ENCODE measurements around the gene AP1S3.

Gene AP1S3

GRCh38 chr2:223724861-223725260, 112.5 kb downstream of the AP1S3 start:
- DNase-seq (ENCODE audit: low read depth in 2 of 2) = no peak

DNA sequence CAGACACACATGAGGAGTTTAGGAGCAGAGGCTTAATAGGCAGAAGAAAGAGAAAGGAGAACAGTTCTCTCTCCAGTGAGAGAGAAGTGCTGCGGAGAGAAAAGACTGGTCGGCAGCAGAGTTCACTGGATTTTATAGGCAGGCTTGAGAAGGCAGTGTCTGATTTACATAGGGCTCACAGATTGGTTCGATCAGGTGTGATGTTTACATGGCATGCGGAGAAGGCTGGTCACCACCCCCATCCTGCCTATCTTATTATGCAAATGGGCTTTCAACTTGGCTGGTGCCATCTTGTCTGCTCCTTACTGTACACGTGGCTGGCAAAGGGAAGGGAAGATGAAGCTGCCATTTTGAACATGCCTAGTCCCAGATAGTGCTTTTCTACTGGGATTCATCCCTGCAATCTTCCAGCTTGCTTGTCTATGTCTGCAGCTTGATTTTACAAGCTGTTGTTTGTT, 113.4 kb downstream of the AP1S3 start:
- DNase-seq (ENCODE audit: low read depth in 2 of 2) = no peak

- no peak for DNase-seq (ENCODE audit: low read depth in 2 of 2)
Observed at GRCh38 chr2:223722226-223722625, 115.2 kb downstream of the AP1S3 start.

GRCh38 chr2:223721746-223722145, 115.6 kb downstream of the AP1S3 start:
- DNase-seq (ENCODE audit: low read depth in 2 of 2) = no peak

GRCh38 chr2:223720367-223720766, 117.0 kb downstream of the AP1S3 start:
- DNase-seq (ENCODE audit: low read depth in 2 of 2) = no peak

- no peak for DNase-seq (ENCODE audit: low read depth in 2 of 2)
Observed at GRCh38 chr2:223712642-223713041, 124.7 kb downstream of the AP1S3 start.

DNA sequence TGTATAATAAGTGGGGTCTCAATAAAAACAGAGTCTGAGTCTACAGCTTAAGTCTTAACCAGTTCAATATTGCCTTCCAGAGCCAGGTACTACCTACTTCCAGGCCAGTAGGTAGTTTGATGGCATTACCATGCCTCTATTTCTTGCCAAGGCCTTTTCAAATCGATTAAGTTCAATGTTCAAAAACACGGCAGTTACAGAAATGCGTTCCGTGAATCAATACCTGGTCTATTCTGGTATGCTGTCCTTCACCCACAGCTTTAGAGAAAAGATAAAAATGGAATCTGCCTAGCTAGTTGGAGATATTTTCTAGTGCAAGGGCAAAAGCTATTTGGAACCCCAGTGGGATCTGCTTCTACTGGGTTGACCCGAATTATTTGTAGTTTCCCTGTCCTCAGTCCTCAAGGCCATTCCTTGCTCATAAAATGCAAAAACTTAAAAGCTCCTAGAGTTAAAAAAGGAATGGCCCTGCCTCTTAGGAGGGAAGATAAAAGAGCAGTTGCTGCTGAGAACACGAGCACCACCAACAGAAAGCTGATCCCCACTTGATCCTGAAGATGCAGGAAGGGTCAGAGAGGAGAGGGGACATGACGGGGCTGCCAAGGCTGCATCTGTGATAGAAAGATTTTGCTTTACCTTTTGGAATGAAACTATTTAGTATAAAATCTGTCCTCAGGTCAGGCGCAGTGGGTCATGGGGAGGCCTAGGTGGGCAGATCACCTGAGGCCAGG, 125.6 kb downstream of the AP1S3 start:
- DNase-seq (ENCODE audit: low read depth in 2 of 2) = no peak
